Vagina (tissue), 2 donors: ENCODE results near the gene FKRP. TPM values are rescaled to one million over a fixed set of nuclear protein-coding genes. Genes with fewer than 3 reads are reported as not detected.
"Not testable (repeated sequence)": the region's sequence is repeated elsewhere in the genome, so short reads cannot be mapped to it uniquely, and the experiment has no call there.

ENCODE experiments used
- DNase-seq, 2 donors: peaks; one replicate each; pipeline ENCODE4 v3.0.0-alpha.2; 2017; ENCODE audit errors: extremely low spot score in 2 of 2
- H3K27ac ChIP-seq: fragments of 200-600 bp; sonication (generic); one replicate; pipeline ENCODE4 v1.5.1; 2019
- H3K27me3 ChIP-seq: fragments of 200-600 bp; sonication (generic); one replicate; pipeline ENCODE4 v1.5.1; 2019
- H3K36me3 ChIP-seq, 2 donors: fragments of 200-600 bp; sonication (generic); one replicate each; pipeline ENCODE4 v1.5.1; 2017 to 2019
- H3K4me1 ChIP-seq: fragments of 200-600 bp; sonication (generic); one replicate; pipeline ENCODE4 v1.5.1; 2019
- H3K4me3 ChIP-seq, 2 donors: fragments of 200-600 bp; sonication (generic); 1 replicate in 1 of 2; 2 replicates in 1 of 2; pipeline ENCODE4 v1.5.1; 2016 to 2019
- H3K9me3 ChIP-seq: fragments of 200-600 bp; sonication (generic); one replicate; pipeline ENCODE4 v1.5.1; 2019
- CTCF ChIP-seq, 3 experiments: fragments of 450-650 bp in 2 of 3; fragments of 200-600 bp in 1 of 3; sonication (generic) in 1 of 3; IDR thresholded peaks; one replicate each; pipeline ENCODE4 v1.5.1; 2017 to 2019; ENCODE audit warnings: antibody characterized with exemption in 3 of 3, mild to moderate bottlenecking in 2 of 3, moderate library complexity in 2 of 3
- POLR2A ChIP-seq, 2 donors: fragments of 450-650 bp; IDR thresholded peaks; one replicate each; pipeline ENCODE4 v1.6.1; 2017; ENCODE audit warnings: antibody characterized with exemption in 2 of 2, mild to moderate bottlenecking in 2 of 2, moderate library complexity in 2 of 2
- POLR2AphosphoS5 ChIP-seq, 2 donors: sonication (generic); formaldehyde crosslinking; IDR thresholded peaks; one replicate each; pipeline ENCODE4 v1.9.0; 2017; ENCODE audit warnings: antibody characterized with exemption in 2 of 2, mild to moderate bottlenecking in 2 of 2, low read depth in 1 of 2; ENCODE audit not compliant: insufficient read depth in 1 of 2
- intact Hi-C: fragments of 100-400 bp; cut with DNase I; formaldehyde crosslinking; loops from one replicate; pipeline ENCODE4 v1.15.1; 2023
- total RNA-seq: library from RNA; depleted of rRNA; stranded (reverse); fragments of >200 nt; gene quantifications from one replicate; pipeline ENCODE4 v1.2.3, GENCODE V29; 2016

Gene FKRP
- total RNA-seq, 1 donor from 2014 or later = 14.7 TPM

- no peak overlapping the region for H3K27ac ChIP-seq
- H3K36me3 ChIP-seq = peaks cover 0 to 38% of the 10 kb centered on the region in 2 donors
- DNase-seq = no peak
- H3K4me3 ChIP-seq = no peak overlapping the region
- H3K9me3 ChIP-seq = no peaks in the 10 kb centered on the region
- H3K27me3 ChIP-seq = no peaks in the 10 kb centered on the region
- intact Hi-C loops = no loop called here
- H3K4me1 ChIP-seq = no peaks in the 10 kb centered on the region
- TF ChIP-seq POLR2A (IDR thresholded peaks at IDR 0.05) (no peak), POLR2AphosphoS5 (IDR thresholded peaks at IDR 0.05; ENCODE audit: insufficient read depth in 1 of 2, low read depth in 1 of 2) (no peak), CTCF (IDR thresholded peaks at IDR 0.05) (no peak)
Measured at GRCh38 chr19:46773018-46773399, 27.2 kb downstream of the FKRP start.

- H3K4me1 ChIP-seq = peaks cover 3% of the 10 kb centered on the region
- TF ChIP-seq POLR2A (IDR thresholded peaks at IDR 0.05) (no peak), CTCF (IDR thresholded peaks at IDR 0.05) (no peak), POLR2AphosphoS5 (IDR thresholded peaks at IDR 0.05; ENCODE audit: insufficient read depth in 1 of 2, low read depth in 1 of 2) (no peak)
- H3K27me3 ChIP-seq = no peaks in the 10 kb centered on the region
- intact Hi-C loops = no loop called here
- no peaks in the 10 kb centered on the region for H3K9me3 ChIP-seq
- no peak overlapping the region for H3K27ac ChIP-seq
- DNase-seq = no peak
- no peak overlapping the region for H3K4me3 ChIP-seq
- peaks cover 0 to 64% of the 10 kb centered on the region in 2 donors for H3K36me3 ChIP-seq
Measured at GRCh38 chr19:46775642-46776258, 29.9 kb downstream of the FKRP start.

- Histone ChIP-seq H3K4me1 (peaks cover 15% of the 10 kb centered on the region), H3K9me3 (no peaks in the 10 kb centered on the region), H3K27ac (no peak overlapping the region), H3K4me3 (no peak overlapping the region), H3K36me3 (peaks cover 0 to 79% of the 10 kb centered on the region in 2 donors), H3K27me3 (no peaks in the 10 kb centered on the region)
- DNase-seq = no peak
- TF ChIP-seq POLR2AphosphoS5 (IDR thresholded peaks at IDR 0.05; ENCODE audit: insufficient read depth in 1 of 2, low read depth in 1 of 2) (no peak), CTCF (IDR thresholded peaks at IDR 0.05) (no peak), POLR2A (IDR thresholded peaks at IDR 0.05) (no peak)
- intact Hi-C loops = no loop called here
Measured at GRCh38 chr19:46776927-46777911, 31.4 kb downstream of the FKRP start.

- DNase-seq, H3K27me3 ChIP-seq, intact Hi-C loops, H3K9me3 ChIP-seq, H3K4me3 ChIP-seq: not testable (repeated sequence)
- peaks cover 0 to 87% of the 10 kb centered on the region in 2 donors for H3K36me3 ChIP-seq
- peak overlapping the region; percentile 17 for H3K27ac ChIP-seq
- peaks cover 24% of the 10 kb centered on the region for H3K4me1 ChIP-seq
Measured at GRCh38 chr19:46777956-46778645, 32.2 kb downstream of the FKRP start.

GRCh38 chr19:46782355-46783019 is 36.6 kb downstream of the FKRP start:
- intact Hi-C loops = no loop called here
- H3K9me3 ChIP-seq = no peaks in the 10 kb centered on the region
- TF ChIP-seq POLR2A (IDR thresholded peaks at IDR 0.05) (no peak), POLR2AphosphoS5 (IDR thresholded peaks at IDR 0.05; ENCODE audit: insufficient read depth in 1 of 2, low read depth in 1 of 2) (no peak), CTCF (IDR thresholded peaks at IDR 0.05) (no peak)
- H3K4me3 ChIP-seq = no peak overlapping the region
- peaks cover 0 to 63% of the 10 kb centered on the region in 2 donors for H3K36me3 ChIP-seq
- H3K4me1 ChIP-seq = peaks cover 56% of the 10 kb centered on the region
- no peaks in the 10 kb centered on the region for H3K27me3 ChIP-seq
- no peak for DNase-seq
- H3K27ac ChIP-seq = no peak overlapping the region
